H9 (cell line): ENCODE measurements around the gene KLKB1. TPM values are rescaled to one million over a fixed set of nuclear protein-coding genes. Genes with fewer than 3 reads are reported as not detected.

Experiments used
- DNase-seq: peaks from one replicate; pipeline ENCODE4 v3.0.0-alpha.2; 2017
- H2AFZ ChIP-seq: one replicate; pipeline ENCODE4 v1.6.1; 2013; ENCODE audit warnings: mild to moderate bottlenecking, low read length, control low read depth, moderate library complexity
- H2AK5ac ChIP-seq: 2 replicates; pipeline ENCODE4 v1.6.1; 2013; ENCODE audit warnings: low read length, control low read depth, mixed read lengths; ENCODE audit not compliant: insufficient read length
- H2BK120ac ChIP-seq: one replicate; pipeline ENCODE4 v1.6.1; 2013; ENCODE audit warnings: low read depth, mild to moderate bottlenecking, low read length, control low read depth, inconsistent platforms; ENCODE audit not compliant: poor library complexity, severe bottlenecking
- H2BK12ac ChIP-seq: 2 replicates; pipeline ENCODE4 v1.6.1; 2013; ENCODE audit warnings: low read length, control low read depth, mixed read lengths, low read depth; ENCODE audit not compliant: insufficient read length
- H2BK15ac ChIP-seq: 2 replicates; pipeline ENCODE4 v1.6.1; 2013; ENCODE audit warnings: low read depth, low read length, control low read depth
- H2BK20ac ChIP-seq: one replicate; pipeline ENCODE4 v1.6.1; 2013; ENCODE audit warnings: low read depth, mild to moderate bottlenecking, low read length, control low read depth, inconsistent platforms; ENCODE audit not compliant: poor library complexity, severe bottlenecking
- H2BK5ac ChIP-seq: 2 replicates; pipeline ENCODE4 v1.6.1; 2013; ENCODE audit warnings: low read length, control low read depth, mixed read lengths; ENCODE audit not compliant: insufficient read length
- H3K14ac ChIP-seq: 2 replicates; pipeline ENCODE4 v1.6.1; 2013; ENCODE audit warnings: low read length, control low read depth; ENCODE audit not compliant: insufficient read depth
- H3K18ac ChIP-seq: 2 replicates; pipeline ENCODE4 v1.6.1; 2013; ENCODE audit warnings: low read depth, mild to moderate bottlenecking, mixed read lengths, low read length, control low read depth; ENCODE audit not compliant: insufficient read length
- H3K23ac ChIP-seq: 2 replicates; pipeline ENCODE4 v1.6.1; 2013; ENCODE audit warnings: low read length, control low read depth, mixed read lengths, low read depth; ENCODE audit not compliant: insufficient read length
- H3K23me2 ChIP-seq: 2 replicates; pipeline ENCODE4 v1.6.1; 2013; ENCODE audit warnings: low read depth, mild to moderate bottlenecking, mixed read lengths, low read length, control low read depth; ENCODE audit not compliant: insufficient read length, poor library complexity, severe bottlenecking
- H3K27ac ChIP-seq: 2 replicates; pipeline ENCODE4 v1.5.1; 2013; ENCODE audit warnings: low read length, control low read depth, mixed read lengths, low read depth; ENCODE audit not compliant: insufficient read length
- H3K27me3 ChIP-seq: 2 replicates; pipeline ENCODE4 v1.6.1; 2013; ENCODE audit warnings: low read length, control low read depth, inconsistent platforms; ENCODE audit not compliant: insufficient read depth
- H3K4ac ChIP-seq: 2 replicates; pipeline ENCODE4 v1.6.1; 2013; ENCODE audit warnings: low read depth, mild to moderate bottlenecking, control low read depth, inconsistent platforms, low read length, moderate library complexity
- H3K4me1 ChIP-seq: 2 replicates; pipeline ENCODE4 v1.6.1; 2013; ENCODE audit warnings: low read length, control low read depth, inconsistent platforms; ENCODE audit not compliant: insufficient read depth
- H3K4me2 ChIP-seq: 2 replicates; pipeline ENCODE4 v1.6.1; 2013; ENCODE audit warnings: low read length, control low read depth, mixed read lengths; ENCODE audit not compliant: insufficient read length, insufficient read depth
- H3K56ac ChIP-seq: 2 replicates; pipeline ENCODE4 v1.6.1; 2013; ENCODE audit warnings: low read depth, mild to moderate bottlenecking, mixed read lengths, low read length, control low read depth; ENCODE audit not compliant: insufficient read length
- H3K79me1 ChIP-seq: 2 replicates; pipeline ENCODE4 v1.6.1; 2013; ENCODE audit warnings: low read depth, mild to moderate bottlenecking, moderate library complexity, low read length, control low read depth, inconsistent platforms; ENCODE audit not compliant: insufficient read depth, poor library complexity, severe bottlenecking
- H3K79me2 ChIP-seq: 2 replicates; pipeline ENCODE4 v1.6.1; 2013; ENCODE audit warnings: low read length, control low read depth, inconsistent platforms; ENCODE audit not compliant: insufficient read depth
- H3K9ac ChIP-seq: 2 replicates; pipeline ENCODE4 v1.6.1; 2013; ENCODE audit warnings: low read length, control low read depth, mixed read lengths; ENCODE audit not compliant: insufficient read length; ENCODE audit errors: extremely low read depth
- H3K9me3 ChIP-seq: one replicate; pipeline ENCODE4 v1.6.1; 2013; ENCODE audit warnings: low read depth, low read length, inconsistent platforms; ENCODE audit not compliant: control insufficient read depth
- H3T11ph ChIP-seq: one replicate; pipeline ENCODE4 v1.6.1; 2013; ENCODE audit warnings: mild to moderate bottlenecking, low read length, control low read depth, inconsistent platforms
- H4K20me1 ChIP-seq: one replicate; pipeline ENCODE4 v1.6.1; 2013; ENCODE audit not compliant: control insufficient read depth, insufficient read length, insufficient read depth
- H4K5ac ChIP-seq: 2 replicates; pipeline ENCODE4 v1.6.1; 2013; ENCODE audit warnings: low read depth, mild to moderate bottlenecking, mixed read lengths, low read length, control low read depth; ENCODE audit not compliant: insufficient read length
- H4K8ac ChIP-seq: replicated peaks from 2 replicates; pipeline ENCODE4 v1.6.1; 2013; ENCODE audit warnings: low read length, control low read depth, mixed read lengths, low read depth; ENCODE audit not compliant: insufficient read length
- H4K91ac ChIP-seq: 2 replicates; pipeline ENCODE4 v1.6.1; 2013; ENCODE audit warnings: low read depth, mild to moderate bottlenecking, moderate library complexity, mixed read lengths, low read length, control low read depth; ENCODE audit not compliant: insufficient read length
- H3K27ac Mint-ChIP-seq, 3 experiments: 2 replicates in 2 of 3; 3 replicates in 1 of 3; pipeline ENCODE4 v1.8.0; 2020 to 2021; ENCODE audit warnings: mixed read lengths in 3 of 3, mild to moderate bottlenecking in 1 of 3, moderate library complexity in 1 of 3
- H3K27me3 Mint-ChIP-seq: 2 replicates; pipeline ENCODE4 v1.8.0; 2021; ENCODE audit warnings: low read depth, mild to moderate bottlenecking, moderate library complexity, mixed read lengths
- H3K36me3 Mint-ChIP-seq, 3 experiments: 2 replicates in 2 of 3; 3 replicates in 1 of 3; pipeline ENCODE4 v1.8.0; 2020 to 2021; ENCODE audit warnings: low read depth in 3 of 3, mixed read lengths in 3 of 3; ENCODE audit not compliant: insufficient read depth in 1 of 3
- H3K4me1 Mint-ChIP-seq, 2 experiments: 2 replicates each; pipeline ENCODE4 v1.8.0; 2020; ENCODE audit warnings: mixed read lengths in 2 of 2
- H3K4me3 Mint-ChIP-seq, 2 experiments: 2 replicates in 1 of 2; 3 replicates in 1 of 2; pipeline ENCODE4 v1.8.0; 2020 to 2021; ENCODE audit warnings: mild to moderate bottlenecking in 2 of 2, mixed read lengths in 2 of 2, moderate library complexity in 1 of 2
- H3K9me3 Mint-ChIP-seq, 2 experiments: 2 replicates in 1 of 2; 3 replicates in 1 of 2; pipeline ENCODE4 v1.8.0; 2020; ENCODE audit warnings: mild to moderate bottlenecking in 2 of 2, mixed read lengths in 2 of 2, moderate library complexity in 1 of 2
- CTCF ChIP-seq: fragments of 200-600 bp; sonication (generic); conservative IDR thresholded peaks from 3 replicates; pipeline ENCODE4 v1.8.0; 2021; ENCODE audit warnings: antibody characterized with exemption, mild to moderate bottlenecking
- WGBS: extraction: QIAGEN DNeasy Blood & Tissue Kit; methylation state at CpG from one replicate; pipeline ENCODE4 v1.1.7; 2013; ENCODE audit warnings: missing lambda C conversion rate, low lambda C conversion rate, mixed read lengths; ENCODE audit not compliant: insufficient read length; ENCODE audit errors: extremely low coverage; 5-methylcytosine and 5-hydroxymethylcytosine counted together
- total RNA-seq: library from RNA; stranded (reverse); gene quantifications from 2 replicates; pipeline ENCODE4 v1.2.1, GENCODE V29; 2021

Gene KLKB1
- total RNA-seq, 1 experiment from 2014 or later = 21.8 TPM

GRCh38 chr4:186221624-186222023 is 5.7 kb upstream of the KLKB1 start:
- Histone ChIP-seq H2BK12ac (no peak overlapping the region), H3K56ac (no peak overlapping the region), H2BK120ac (no peak overlapping the region), H3K79me1 (no peaks in the 10 kb centered on the region), H2BK20ac (no peak overlapping the region), H3K79me2 (no peaks in the 10 kb centered on the region), H4K5ac (no peak overlapping the region), H3T11ph (no peak overlapping the region), H2AK5ac (no peak overlapping the region), H2BK15ac (no peak overlapping the region), H4K8ac (no peak overlapping the region), H3K9me3 (peaks cover 25% of the 10 kb centered on the region), H3K27me3 (no peaks in the 10 kb centered on the region), H3K27ac (no peak overlapping the region), H3K4me1 (no peaks in the 10 kb centered on the region; the same call in 1 of the 2 replicates), H3K4me2 (no peak overlapping the region), H3K9ac (no peak overlapping the region), H3K23ac (no peak overlapping the region), H3K18ac (no peak overlapping the region), H3K4ac (no peak overlapping the region), H2AFZ (no peak overlapping the region), H2BK5ac (no peak overlapping the region), H4K20me1 (no peaks in the 10 kb centered on the region), H4K91ac (no peak overlapping the region), H3K23me2 (no peaks in the 10 kb centered on the region), H3K14ac (no peak overlapping the region)
- no CpG with 5 or more reads among the region's 1 CpG for WGBS
- Mint-ChIP-seq H3K36me3 (peaks cover 26 to 39% (median 26%) of the 10 kb centered on the region in 3 experiments), H3K27ac (no peak overlapping the region), H3K9me3 (peaks cover 34 to 36% of the 10 kb centered on the region in 2 experiments), H3K27me3 (peaks cover 8% of the 10 kb centered on the region), H3K4me1 (peaks cover 21 to 29% of the 10 kb centered on the region in 2 experiments), H3K4me3 (no peak overlapping the region)
- no peak for TF ChIP-seq CTCF
- DNase-seq = no peak
